Chondrocyte (in vitro differentiated cells): ENCODE measurements around the gene DYNLT1. TPM values are rescaled to one million over a fixed set of nuclear protein-coding genes. Genes with fewer than 3 reads are reported as not detected.

Experiments
- DNase-seq: peaks from one replicate; pipeline ENCODE4 v3.0.0; 2021; ENCODE audit warnings: mixed read lengths, low spot score
- H3K27ac Mint-ChIP-seq: one replicate; pipeline ENCODE4 v1.8.0; 2021; ENCODE audit warnings: mild to moderate bottlenecking, moderate library complexity, mixed read lengths; ENCODE audit not compliant: unreplicated experiment
- H3K27me3 Mint-ChIP-seq: 2 replicates; pipeline ENCODE4 v1.8.0; 2021; ENCODE audit warnings: low read depth, mixed read lengths
- H3K36me3 Mint-ChIP-seq: 2 replicates; pipeline ENCODE4 v1.8.0; 2021; ENCODE audit warnings: low read depth, mixed read lengths
- H3K4me1 Mint-ChIP-seq: 2 replicates; pipeline ENCODE4 v1.8.0; 2021; ENCODE audit warnings: low read depth, mild to moderate bottlenecking, mixed read lengths
- H3K4me3 Mint-ChIP-seq: one replicate; pipeline ENCODE4 v1.8.0; 2021; ENCODE audit warnings: mild to moderate bottlenecking, moderate library complexity, mixed read lengths; ENCODE audit not compliant: unreplicated experiment
- H3K9me3 Mint-ChIP-seq: 2 replicates; pipeline ENCODE4 v1.8.0; 2021; ENCODE audit warnings: low read depth, mixed read lengths
- CTCF ChIP-seq: fragments of 200-600 bp; sonication (generic); IDR thresholded peaks from 2 replicates; pipeline ENCODE4 v1.5.0; 2021; ENCODE audit warnings: antibody characterized with exemption, mild to moderate bottlenecking, moderate library complexity
- total RNA-seq: library from RNA; stranded (reverse); gene quantifications from 3 replicates; pipeline ENCODE4 v1.2.1, GENCODE V29; 2021

The DYNLT1 gene
- total RNA-seq, 1 donor from 2014 or later, result 171 TPM

- no peak for DNase-seq
- H3K4me3 Mint-ChIP-seq, result no peak overlapping the region
- no peaks in the 10 kb centered on the region for H3K27me3 Mint-ChIP-seq
- no peak for TF ChIP-seq CTCF
- no peaks in the 10 kb centered on the region for H3K9me3 Mint-ChIP-seq
- peak overlapping the region; percentile 79 for H3K27ac Mint-ChIP-seq
- H3K4me1 Mint-ChIP-seq, result peaks cover 23% of the 10 kb centered on the region
- peaks cover 39% of the 10 kb centered on the region for H3K36me3 Mint-ChIP-seq
These were observed 13.5 kb downstream of the DYNLT1 start for GRCh38 chr6:158630938-158631616.

- peaks cover 38% of the 10 kb centered on the region for H3K36me3 Mint-ChIP-seq
- H3K27ac Mint-ChIP-seq, result no peak overlapping the region
- peak; percentile 36 for TF ChIP-seq CTCF
These were observed 14.9 kb downstream of the DYNLT1 start for GRCh38 chr6:158629367-158630221.

DNA sequence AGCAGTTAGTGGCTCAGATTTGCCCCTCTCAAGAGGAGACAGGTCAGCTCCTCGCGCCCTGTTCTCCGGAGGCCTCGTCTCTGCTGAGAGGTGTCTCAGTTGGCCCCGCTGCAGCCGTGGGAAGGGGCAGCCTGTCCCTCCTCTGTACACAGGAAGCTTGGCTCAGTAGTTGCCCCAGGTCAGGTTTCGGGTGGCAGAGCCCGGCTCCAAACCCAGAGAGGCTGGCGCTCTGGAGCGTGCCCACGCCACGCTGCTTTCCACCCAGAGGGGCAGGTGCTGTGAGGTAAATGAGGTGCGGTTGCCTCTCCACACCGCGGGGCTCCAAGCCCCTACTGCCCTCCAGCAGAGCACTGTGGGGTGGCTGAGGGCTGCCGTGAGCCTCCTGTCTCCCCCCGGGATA is 16.0 kb downstream of the DYNLT1 start:
- H3K4me1 Mint-ChIP-seq, result peaks cover 26% of the 10 kb centered on the region
- H3K9me3 Mint-ChIP-seq, result no peaks in the 10 kb centered on the region
- no peaks in the 10 kb centered on the region for H3K27me3 Mint-ChIP-seq
- no peak for DNase-seq
- H3K27ac Mint-ChIP-seq, result no peak overlapping the region
- TF ChIP-seq CTCF, result no peak
- peaks cover 39% of the 10 kb centered on the region for H3K36me3 Mint-ChIP-seq
- no peak overlapping the region for H3K4me3 Mint-ChIP-seq

More at GRCh38 chr6:158629367-158630221, 14.9 kb downstream of the DYNLT1 start:
- Mint-ChIP-seq H3K9me3 (no peaks in the 10 kb centered on the region), H3K4me1 (peaks cover 26% of the 10 kb centered on the region), H3K4me3 (no peak overlapping the region), H3K27me3 (no peaks in the 10 kb centered on the region)
- DNase-seq, result no peak

DNA sequence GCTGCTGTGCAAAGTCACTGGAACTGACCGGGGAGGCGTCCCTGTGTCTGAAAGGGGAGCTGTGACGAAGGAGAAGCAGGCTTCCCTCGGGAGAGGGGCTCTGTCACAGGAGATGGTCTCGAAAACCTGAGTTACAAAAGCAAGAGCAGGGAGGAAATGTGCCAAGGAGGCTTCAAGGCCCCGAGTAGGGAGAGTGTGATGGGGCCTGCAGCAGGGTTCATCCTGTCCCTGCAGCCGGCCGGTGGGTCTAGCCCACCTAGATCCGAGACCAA is 16.7 kb downstream of the DYNLT1 start:
- Mint-ChIP-seq H3K27ac (no peak overlapping the region), H3K4me3 (no peak overlapping the region), H3K4me1 (peaks cover 26% of the 10 kb centered on the region), H3K27me3 (no peaks in the 10 kb centered on the region), H3K36me3 (peaks cover 38% of the 10 kb centered on the region), H3K9me3 (no peaks in the 10 kb centered on the region)
- TF ChIP-seq CTCF, result no peak
- no peak for DNase-seq

GRCh38 chr6:158627168-158627939 is 17.2 kb downstream of the DYNLT1 start:
- H3K4me1 Mint-ChIP-seq, result peaks cover 24% of the 10 kb centered on the region
- H3K36me3 Mint-ChIP-seq, result peaks cover 39% of the 10 kb centered on the region
- no peak for DNase-seq
- no peak overlapping the region for H3K4me3 Mint-ChIP-seq
- no peak for TF ChIP-seq CTCF
- no peaks in the 10 kb centered on the region for H3K27me3 Mint-ChIP-seq
- no peak overlapping the region for H3K27ac Mint-ChIP-seq
- no peaks in the 10 kb centered on the region for H3K9me3 Mint-ChIP-seq
